GM12875 (cell line): Measurements from ENCODE around the gene IGSF21.

Experiments used
- H3K4me3 ChIP-seq: one replicate; pipeline ENCODE4 v1.5.1; 2011; ENCODE audit warnings: low read depth, low read length, control low read depth
- TF ChIP-seq, protein P1 (sequence below): IDR thresholded peaks from 2 replicates; pipeline ENCODE4 v1.5.1; 2011; ENCODE audit warnings: low read depth, mild to moderate bottlenecking, control low read depth, inconsistent platforms, low read length, moderate library complexity, borderline replicate concordance; ENCODE audit not compliant: insufficient read depth

Gene IGSF21

DNA sequence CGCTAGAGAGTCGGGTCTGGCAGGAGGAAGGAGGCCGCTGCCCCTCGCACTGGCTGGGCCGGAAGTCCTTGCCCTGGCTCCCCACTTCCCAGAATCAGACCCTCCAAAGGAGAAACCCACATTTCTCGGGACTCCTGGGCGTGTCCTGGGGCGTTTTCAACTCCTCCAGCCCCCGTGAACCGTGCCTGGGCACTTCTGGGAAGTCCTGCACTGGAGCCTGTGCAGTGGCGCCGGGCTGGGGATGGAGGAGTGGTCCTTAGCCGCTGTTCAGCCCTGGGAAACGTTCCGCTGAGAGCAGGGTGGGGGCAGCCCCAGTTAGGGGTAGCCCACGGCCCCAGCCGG is 3.0 kb downstream of the IGSF21 start:
- no peak overlapping the region for H3K4me3 ChIP-seq
- TF ChIP-seq, protein P1, sequence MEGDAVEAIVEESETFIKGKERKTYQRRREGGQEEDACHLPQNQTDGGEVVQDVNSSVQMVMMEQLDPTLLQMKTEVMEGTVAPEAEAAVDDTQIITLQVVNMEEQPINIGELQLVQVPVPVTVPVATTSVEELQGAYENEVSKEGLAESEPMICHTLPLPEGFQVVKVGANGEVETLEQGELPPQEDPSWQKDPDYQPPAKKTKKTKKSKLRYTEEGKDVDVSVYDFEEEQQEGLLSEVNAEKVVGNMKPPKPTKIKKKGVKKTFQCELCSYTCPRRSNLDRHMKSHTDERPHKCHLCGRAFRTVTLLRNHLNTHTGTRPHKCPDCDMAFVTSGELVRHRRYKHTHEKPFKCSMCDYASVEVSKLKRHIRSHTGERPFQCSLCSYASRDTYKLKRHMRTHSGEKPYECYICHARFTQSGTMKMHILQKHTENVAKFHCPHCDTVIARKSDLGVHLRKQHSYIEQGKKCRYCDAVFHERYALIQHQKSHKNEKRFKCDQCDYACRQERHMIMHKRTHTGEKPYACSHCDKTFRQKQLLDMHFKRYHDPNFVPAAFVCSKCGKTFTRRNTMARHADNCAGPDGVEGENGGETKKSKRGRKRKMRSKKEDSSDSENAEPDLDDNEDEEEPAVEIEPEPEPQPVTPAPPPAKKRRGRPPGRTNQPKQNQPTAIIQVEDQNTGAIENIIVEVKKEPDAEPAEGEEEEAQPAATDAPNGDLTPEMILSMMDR, result no peak

DNA sequence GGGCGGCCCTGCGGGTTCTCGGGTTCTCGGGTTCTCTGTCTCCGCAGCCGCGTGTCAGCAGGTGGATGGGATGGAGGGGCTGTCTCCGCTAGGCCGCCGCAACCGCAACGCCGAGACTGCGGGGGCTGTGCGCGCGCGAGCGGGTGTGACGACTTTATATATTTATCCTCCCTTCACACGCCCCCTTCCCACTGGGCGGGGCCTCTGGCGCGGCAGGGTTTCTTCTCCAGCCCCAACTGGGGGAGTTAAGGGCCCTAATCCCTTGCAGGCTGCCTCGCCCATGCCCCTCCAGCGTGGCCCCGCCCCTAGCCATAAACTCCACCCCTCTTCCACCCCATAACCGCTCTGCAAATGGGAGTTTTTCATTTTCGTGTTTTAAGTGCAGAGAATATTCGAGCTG is 3.4 kb downstream of the IGSF21 start:
- TF ChIP-seq, protein P1, result no peak
- no peak overlapping the region for H3K4me3 ChIP-seq

DNA sequence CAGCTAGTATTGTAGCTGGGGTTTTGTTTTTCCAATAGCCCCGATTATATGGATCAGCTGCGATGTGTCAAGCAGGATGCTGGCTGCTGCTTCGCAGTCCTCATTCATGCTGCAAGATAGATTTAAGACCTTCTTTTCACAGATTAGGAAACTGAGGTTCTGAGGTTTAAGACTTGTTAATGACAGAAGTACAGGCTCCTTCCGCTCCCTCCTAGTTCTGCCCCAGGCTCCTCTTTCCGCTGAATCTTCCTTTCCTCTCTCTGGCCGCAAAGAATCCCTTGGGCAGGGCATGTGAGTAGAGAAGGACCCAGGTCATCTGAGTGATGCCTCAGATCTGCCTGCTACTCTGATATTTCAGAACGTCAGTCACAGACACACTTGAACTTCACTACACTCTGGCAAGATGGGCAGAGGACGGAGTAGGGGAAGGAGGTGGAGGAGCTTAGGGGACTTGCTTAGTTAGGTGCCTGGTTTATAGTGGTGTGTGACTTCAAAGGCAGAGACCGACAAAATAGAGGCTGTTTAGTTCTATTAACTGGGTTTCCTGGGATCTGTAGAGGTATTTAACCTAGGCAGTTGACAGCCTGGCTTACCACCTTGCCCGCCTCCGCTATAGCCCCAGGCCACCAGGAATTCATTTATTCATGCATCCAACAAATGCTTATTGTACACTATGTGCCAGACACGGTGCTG is 4.2 kb downstream of the IGSF21 start:
- TF ChIP-seq, protein P1, result no peak
- H3K4me3 ChIP-seq, result no peak overlapping the region

DNA sequence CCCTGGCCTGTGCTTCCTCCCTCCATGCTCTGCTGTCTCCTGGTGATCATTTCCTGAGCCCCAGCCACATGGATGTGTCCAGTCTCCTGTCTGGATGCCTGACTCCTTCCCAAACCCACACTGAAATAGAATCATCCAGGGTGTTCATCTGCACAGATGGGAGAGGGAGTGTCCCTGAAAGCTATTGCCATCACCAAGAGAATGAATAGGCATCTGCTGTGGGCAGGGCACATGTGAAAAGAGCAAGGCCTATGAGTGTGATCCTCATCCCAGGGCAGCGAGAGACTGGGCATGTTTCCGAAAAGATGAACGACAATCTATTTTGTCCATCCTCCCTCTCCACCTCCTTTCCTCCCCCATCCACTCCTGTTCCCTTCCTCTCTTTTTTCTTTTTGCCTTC is 5.0 kb downstream of the IGSF21 start:
- TF ChIP-seq, protein P1, result no peak
- no peak overlapping the region for H3K4me3 ChIP-seq

DNA sequence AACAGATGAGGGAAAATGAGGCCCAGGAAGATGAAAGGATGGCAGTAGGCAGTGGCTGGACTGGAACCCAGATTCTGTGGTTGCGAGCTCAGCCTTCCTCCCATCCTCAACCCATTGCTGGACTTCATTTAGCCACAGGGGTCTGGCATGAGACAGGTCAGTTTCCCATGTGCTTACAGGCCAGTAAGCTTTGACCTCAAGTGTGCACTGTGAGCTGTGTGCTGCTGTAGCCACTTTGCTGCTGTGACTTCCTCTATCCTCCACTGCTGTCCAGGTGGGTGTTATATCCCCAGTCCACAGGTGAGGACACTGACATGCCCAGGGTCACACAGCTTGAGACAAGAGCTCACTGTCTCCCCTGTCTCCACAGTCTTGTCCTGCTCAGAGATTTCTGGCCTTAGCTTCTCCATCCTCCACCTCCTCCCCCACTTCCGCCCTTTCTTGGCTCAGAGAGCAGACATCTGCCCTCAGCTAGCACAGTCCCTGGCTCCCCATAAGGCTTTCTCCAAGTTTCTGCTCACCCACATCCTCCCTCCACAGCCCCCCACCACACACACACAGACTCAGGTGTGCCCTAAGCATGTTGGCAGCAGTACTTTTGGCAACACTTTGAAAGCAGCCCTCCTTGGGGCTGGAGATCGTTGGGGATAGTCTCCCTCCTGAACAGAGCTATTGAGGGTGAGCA is 7.3 kb downstream of the IGSF21 start:
- TF ChIP-seq, protein P1, result no peak
- no peak overlapping the region for H3K4me3 ChIP-seq

DNA sequence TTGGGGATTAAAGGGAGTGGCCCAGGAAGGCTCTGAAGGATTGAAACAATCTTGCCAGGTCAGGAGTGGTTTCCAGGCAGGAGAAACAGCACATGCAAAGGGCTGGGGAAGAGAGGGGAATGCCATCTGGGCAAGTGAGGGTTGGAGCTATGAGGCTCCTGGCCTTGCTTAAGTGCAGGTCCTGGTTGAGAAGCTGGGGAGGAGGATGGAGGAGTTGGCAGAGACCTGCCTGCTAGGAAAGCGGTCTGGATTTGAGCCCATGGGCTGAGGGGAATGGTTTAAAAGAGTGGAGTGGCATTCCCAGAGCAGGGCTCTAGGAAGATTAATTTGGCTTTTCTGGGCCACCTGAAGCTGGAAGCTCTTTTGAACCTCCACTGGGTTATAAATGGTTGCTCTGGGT is 9.2 kb downstream of the IGSF21 start:
- TF ChIP-seq, protein P1, result no peak

DNA sequence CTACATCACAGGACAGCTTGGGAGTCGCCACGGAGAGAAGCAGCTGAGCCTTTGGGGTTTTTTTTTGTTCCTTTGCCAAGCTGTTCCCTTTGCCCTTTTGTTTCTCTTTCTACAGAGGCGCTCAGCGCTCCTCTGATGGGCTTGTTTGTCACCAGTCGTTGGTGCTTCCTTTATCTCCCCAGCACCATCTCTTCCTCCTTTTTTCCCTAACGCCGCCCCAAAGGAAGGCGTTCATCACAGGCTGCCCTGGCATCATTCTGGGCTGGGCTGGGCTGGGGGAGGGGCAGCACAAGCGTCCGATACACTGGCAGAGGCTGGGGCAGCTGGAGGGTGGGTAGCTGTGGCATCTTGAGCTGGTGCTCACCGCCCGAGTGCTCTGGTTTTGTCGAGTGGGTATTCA is 10.5 kb downstream of the IGSF21 start:
- H3K4me3 ChIP-seq, result no peak overlapping the region
- TF ChIP-seq, protein P1, result no peak

More for the DNA sequence above, 9.2 kb downstream of the IGSF21 start:
- H3K4me3 ChIP-seq, result no peak overlapping the region
